Osteoblast (primary cell): ENCODE data around the gene GPR158. TPM values are rescaled to one million over a fixed set of nuclear protein-coding genes. Genes with fewer than 3 reads are reported as not detected.

Experiments
- DNase-seq: peaks from one replicate; pipeline ENCODE4 v3.0.0; 2011; ENCODE audit warnings: low spot score, mixed read lengths; ENCODE audit not compliant: insufficient read length; ENCODE audit errors: missing footprints
- H2AFZ ChIP-seq: 2 replicates; pipeline ENCODE4 v1.6.0; 2011; ENCODE audit warnings: mild to moderate bottlenecking, low read length
- H3K27ac ChIP-seq: 2 replicates; pipeline ENCODE4 v1.5.1; 2011; ENCODE audit warnings: mild to moderate bottlenecking, low read depth, low read length, moderate library complexity
- H3K27me3 ChIP-seq: 2 replicates; pipeline ENCODE4 v1.6.0; 2012; ENCODE audit warnings: mild to moderate bottlenecking, control low read depth, inconsistent platforms, low read length, moderate library complexity; ENCODE audit not compliant: insufficient read depth
- H3K36me3 ChIP-seq: 2 replicates; pipeline ENCODE4 v1.5.1; 2011; ENCODE audit warnings: mild to moderate bottlenecking, low read length, control low read depth, moderate library complexity; ENCODE audit not compliant: insufficient read depth
- H3K4me1 ChIP-seq: 2 replicates; pipeline ENCODE4 v1.5.1; 2011; ENCODE audit warnings: mild to moderate bottlenecking, low read length, control low read depth, moderate library complexity; ENCODE audit not compliant: insufficient read depth
- H3K4me2 ChIP-seq: 2 replicates; pipeline ENCODE4 v1.6.0; 2011; ENCODE audit warnings: mild to moderate bottlenecking, low read length; ENCODE audit not compliant: insufficient read depth
- H3K4me3 ChIP-seq: fragments of 200-600 bp; sonication (generic); 3 replicates; pipeline ENCODE4 v1.5.1; 2012; ENCODE audit warnings: mild to moderate bottlenecking, low read length, inconsistent platforms; ENCODE audit not compliant: insufficient read depth
- H3K79me2 ChIP-seq: 2 replicates; pipeline ENCODE4 v1.6.0; 2012; ENCODE audit warnings: mild to moderate bottlenecking, low read length, control low read depth, inconsistent platforms; ENCODE audit not compliant: insufficient read depth
- H3K9me3 ChIP-seq: 2 replicates; pipeline ENCODE4 v1.5.1; 2011; ENCODE audit warnings: low read depth, low read length, control low read depth
- H4K20me1 ChIP-seq: 2 replicates; pipeline ENCODE4 v1.6.0; 2012; ENCODE audit warnings: mild to moderate bottlenecking, low read length, control low read depth; ENCODE audit not compliant: insufficient read depth
- CTCF ChIP-seq: IDR thresholded peaks from 2 replicates; pipeline ENCODE4 v1.5.1; 2011; ENCODE audit warnings: mild to moderate bottlenecking, low read depth, low read length, moderate library complexity; ENCODE audit errors: extremely low read depth
- total RNA-seq: library from RNA; depleted of rRNA; stranded (reverse); fragments of >200 nt; gene quantifications from 2 replicates; pipeline ENCODE4 v1.2.3, GENCODE V29; 2012

Gene GPR158
- total RNA-seq, 1 donor: under 0.01 TPM

GRCh38 chr10:25209618-25210017 lies 34.8 kb downstream of the GPR158 start:
- no peaks in the 10 kb centered on the region for H3K27me3 ChIP-seq
- H3K36me3 ChIP-seq: no peaks in the 10 kb centered on the region
- DNase-seq: no peak
- H3K79me2 ChIP-seq: no peaks in the 10 kb centered on the region
- H2AFZ ChIP-seq: no peak overlapping the region
- H3K4me1 ChIP-seq: no peaks in the 10 kb centered on the region
- H3K9me3 ChIP-seq: no peaks in the 10 kb centered on the region
- H3K4me3 ChIP-seq: no peak overlapping the region
- H3K27ac ChIP-seq: no peak overlapping the region
- no peaks in the 10 kb centered on the region for H4K20me1 ChIP-seq
- H3K4me2 ChIP-seq: no peak overlapping the region
- no peak for TF ChIP-seq CTCF

- Histone ChIP-seq H3K4me3 (no peak overlapping the region), H3K36me3 (no peaks in the 10 kb centered on the region), H3K79me2 (no peaks in the 10 kb centered on the region), H3K27me3 (no peaks in the 10 kb centered on the region), H2AFZ (no peak overlapping the region), H4K20me1 (no peaks in the 10 kb centered on the region), H3K9me3 (no peaks in the 10 kb centered on the region), H3K27ac (no peak overlapping the region), H3K4me2 (no peak overlapping the region), H3K4me1 (no peaks in the 10 kb centered on the region)
- DNase-seq: no peak
- no peak for TF ChIP-seq CTCF
These were observed 35.5 kb downstream of the GPR158 start for GRCh38 chr10:25210265-25210664.

- Histone ChIP-seq H3K4me3 (no peak overlapping the region), H3K9me3 (no peaks in the 10 kb centered on the region), H2AFZ (no peak overlapping the region), H3K27me3 (no peaks in the 10 kb centered on the region), H3K4me2 (no peak overlapping the region), H3K4me1 (no peaks in the 10 kb centered on the region), H4K20me1 (no peaks in the 10 kb centered on the region), H3K36me3 (no peaks in the 10 kb centered on the region), H3K27ac (no peak overlapping the region), H3K79me2 (no peaks in the 10 kb centered on the region)
- DNase-seq: no peak
- no peak for TF ChIP-seq CTCF
These were observed 45.4 kb downstream of the GPR158 start for GRCh38 chr10:25220156-25220555.

GRCh38 chr10:25222085-25222660 lies 47.4 kb downstream of the GPR158 start:
- H3K27ac ChIP-seq: no peak overlapping the region
- H3K4me3 ChIP-seq: no peak overlapping the region
- H3K27me3 ChIP-seq: no peaks in the 10 kb centered on the region
- no peaks in the 10 kb centered on the region for H3K4me1 ChIP-seq
- no peaks in the 10 kb centered on the region for H3K36me3 ChIP-seq
- no peak for TF ChIP-seq CTCF
- DNase-seq: no peak
- H3K9me3 ChIP-seq: no peaks in the 10 kb centered on the region
- no peak overlapping the region for H2AFZ ChIP-seq
- no peaks in the 10 kb centered on the region for H4K20me1 ChIP-seq
- H3K79me2 ChIP-seq: no peaks in the 10 kb centered on the region
- H3K4me2 ChIP-seq: no peak overlapping the region
